ENCODE measurements around the gene ERGIC2. TPM values are rescaled to one million over a fixed set of nuclear protein-coding genes. Genes with fewer than 3 reads are reported as not detected.

The ERGIC2 gene
- total RNA-seq, result 10 to 100 TPM; 59.0 to 73.9 TPM

GRCh38 chr12:29380536-29381523 is at the start of gene ERGIC2:
TSS of gene ERGIC2 (minus strand) at chr12:29381172. CDS start at chr12:29371633, 9,539 bp downstream.
- H3K9me3 ChIP-seq, result no peaks in the 10 kb centered on the region

GRCh38 chr12:29430716-29431044 is 49.7 kb upstream of the ERGIC2 start:
- TF ChIP-seq CTCF (IDR thresholded peaks at IDR 0.05), result no peak
- H3K4me1 ChIP-seq, result no peaks in the 10 kb centered on the region
- H3K27ac ChIP-seq, result no peak overlapping the region
- H3K36me3 ChIP-seq, result no peaks in the 10 kb centered on the region
- no peak overlapping the region for H3K4me3 ChIP-seq
- no peaks in the 10 kb centered on the region for H3K9me3 ChIP-seq
- no peaks in the 10 kb centered on the region for H3K27me3 ChIP-seq
- no peak for DNase-seq (ENCODE audit: low spot score)

More at GRCh38 chr12:29380536-29381523, at the start of gene ERGIC2:
- H3K36me3 ChIP-seq, result no peaks in the 10 kb centered on the region
- H3K27me3 ChIP-seq, result no peaks in the 10 kb centered on the region
- DNase-seq (ENCODE audit: low spot score), result peak; percentile 97
- H3K4me3 ChIP-seq, result peak within 1 kb of the TSS; percentile 75 to 93
- TF ChIP-seq CTCF (IDR thresholded peaks at IDR 0.05), result no peak
- H3K27ac ChIP-seq, result peak within 1 kb of the TSS; percentile 77 to 85
- H3K4me1 ChIP-seq, result peaks cover 0 to 12% of the 10 kb centered on the region in 2 donors

- TF ChIP-seq CTCF (IDR thresholded peaks at IDR 0.05), result no peak
- no peak overlapping the region for H3K4me3 ChIP-seq
- DNase-seq (ENCODE audit: low spot score), result no peak
- H3K27me3 ChIP-seq, result no peaks in the 10 kb centered on the region
- no peaks in the 10 kb centered on the region for H3K4me1 ChIP-seq
- H3K9me3 ChIP-seq, result no peaks in the 10 kb centered on the region
- no peak overlapping the region for H3K27ac ChIP-seq
- H3K36me3 ChIP-seq, result no peaks in the 10 kb centered on the region
These were observed 49.2 kb upstream of the ERGIC2 start for GRCh38 chr12:29429999-29430715.

- DNase-seq (ENCODE audit: low spot score), result no peak
- H3K27ac ChIP-seq, result no peak overlapping the region
- no peaks in the 10 kb centered on the region for H3K36me3 ChIP-seq
- H3K4me1 ChIP-seq, result no peaks in the 10 kb centered on the region
- H3K27me3 ChIP-seq, result no peaks in the 10 kb centered on the region
- no peak for TF ChIP-seq CTCF (IDR thresholded peaks at IDR 0.05)
- no peak overlapping the region for H3K4me3 ChIP-seq
- H3K9me3 ChIP-seq, result no peaks in the 10 kb centered on the region
These were observed 47.7 kb upstream of the ERGIC2 start for GRCh38 chr12:29428633-29429032.

GRCh38 chr12:29427964-29428363 is 47.0 kb upstream of the ERGIC2 start:
- Histone ChIP-seq H3K36me3 (no peaks in the 10 kb centered on the region), H3K4me1 (no peaks in the 10 kb centered on the region), H3K27ac (no peak overlapping the region), H3K27me3 (no peaks in the 10 kb centered on the region), H3K9me3 (no peaks in the 10 kb centered on the region), H3K4me3 (no peak overlapping the region)
- no peak for DNase-seq (ENCODE audit: low spot score)
- TF ChIP-seq CTCF (IDR thresholded peaks at IDR 0.05), result peak in 1 of 2 donors; percentile 34

Measured in right atrium auricular region (tissue), 2 donors.